Renal cortex interstitium (tissue), 11 donors: ENCODE data around the gene RRAS2. TPM values are rescaled to one million over a fixed set of nuclear protein-coding genes. Genes with fewer than 3 reads are reported as not detected.
"Not testable (repeated sequence)": the region's sequence is repeated elsewhere in the genome, so short reads cannot be mapped to it uniquely, and the experiment has no call there.

Experiments
- DNase-seq, 11 donors: peaks; one replicate each; pipeline ENCODE4 v3.0.0-alpha.2; 2013; ENCODE audit warnings: low read depth in 9 of 11, low spot score in 4 of 11; ENCODE audit errors: extremely low read depth in 1 of 11
- polyA plus RNA-seq, 3 donors: library from polyadenylated mRNA; unstranded; fragments of 120-200 nt; gene quantifications; one replicate each; pipeline ENCODE4 v1.2.1, GENCODE V29; 2013; ENCODE audit not compliant: insufficient read length in 3 of 3

The RRAS2 gene
- polyA plus RNA-seq, 3 donors: 46.5 to 57.6 (median 48.8) TPM

GRCh38 chr11:14288189-14288935, 70.6 kb downstream of the RRAS2 start:
- DNase-seq: no peak

DNA sequence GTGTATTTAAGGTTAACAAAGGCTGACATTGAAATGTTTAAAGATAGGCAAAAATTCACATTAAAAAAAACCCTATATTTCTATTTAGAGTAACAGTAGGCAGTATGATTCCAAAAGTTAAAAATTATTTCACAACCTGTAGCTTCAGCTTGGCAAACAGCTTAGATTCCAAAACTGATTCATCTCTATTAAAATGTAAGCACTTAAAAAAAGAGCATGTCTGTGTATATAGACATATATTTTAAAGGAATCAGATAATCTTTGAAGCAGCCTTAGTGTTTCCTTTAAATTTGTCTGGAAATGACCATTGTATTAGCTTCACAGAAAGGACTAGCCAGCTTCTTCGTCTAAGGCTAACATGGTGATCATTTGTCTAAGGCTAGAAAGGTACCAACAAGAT, 80.1 kb downstream of the RRAS2 start:
- not testable (repeated sequence) for DNase-seq

- no peak for DNase-seq
Observed at GRCh38 chr11:14275076-14275475, 83.9 kb downstream of the RRAS2 start.

GRCh38 chr11:14273895-14274294, 85.1 kb downstream of the RRAS2 start:
- no peak for DNase-seq

- no peak for DNase-seq
Observed at GRCh38 chr11:14270690-14271542, 88.1 kb downstream of the RRAS2 start.

DNA sequence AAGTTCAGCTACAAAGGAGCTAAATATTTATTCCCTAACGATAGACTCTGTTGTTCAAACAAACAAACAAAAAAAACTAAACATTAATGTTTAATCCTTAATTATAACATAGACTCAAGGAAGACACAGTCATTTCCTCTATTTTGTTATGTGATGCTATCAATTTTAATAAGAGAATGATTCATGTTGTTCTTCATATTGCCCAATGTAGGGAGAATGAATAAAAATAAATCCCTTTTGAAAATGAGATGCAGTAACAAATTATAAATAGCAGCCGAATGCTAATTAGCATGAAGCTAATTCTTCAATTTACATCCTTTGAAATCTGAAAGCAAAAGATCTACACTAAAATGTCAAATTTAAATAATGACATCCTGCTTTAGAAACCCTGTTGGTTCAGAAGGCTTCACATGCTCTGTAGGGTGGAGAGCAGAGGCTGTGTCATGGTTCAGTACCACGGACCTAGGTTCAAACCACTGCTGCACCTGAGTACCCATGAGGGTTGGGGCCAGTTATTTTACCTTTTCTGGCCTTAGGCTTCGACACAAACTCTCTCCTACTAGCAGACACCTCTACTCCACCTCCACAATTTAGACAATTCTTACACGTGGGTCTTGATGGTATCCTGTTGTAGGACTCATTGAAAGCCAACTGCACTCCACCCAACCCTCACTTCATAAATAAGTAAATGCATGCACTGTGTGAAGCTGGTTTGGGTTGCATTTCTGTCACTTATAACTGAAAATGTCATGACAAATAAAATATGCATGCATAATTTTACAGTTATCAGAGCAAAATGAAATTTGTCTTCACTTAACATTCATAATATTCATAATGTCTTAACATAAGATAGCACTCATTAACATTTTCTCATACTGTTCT, 89.0 kb downstream of the RRAS2 start:
- DNase-seq: no peak

DNA sequence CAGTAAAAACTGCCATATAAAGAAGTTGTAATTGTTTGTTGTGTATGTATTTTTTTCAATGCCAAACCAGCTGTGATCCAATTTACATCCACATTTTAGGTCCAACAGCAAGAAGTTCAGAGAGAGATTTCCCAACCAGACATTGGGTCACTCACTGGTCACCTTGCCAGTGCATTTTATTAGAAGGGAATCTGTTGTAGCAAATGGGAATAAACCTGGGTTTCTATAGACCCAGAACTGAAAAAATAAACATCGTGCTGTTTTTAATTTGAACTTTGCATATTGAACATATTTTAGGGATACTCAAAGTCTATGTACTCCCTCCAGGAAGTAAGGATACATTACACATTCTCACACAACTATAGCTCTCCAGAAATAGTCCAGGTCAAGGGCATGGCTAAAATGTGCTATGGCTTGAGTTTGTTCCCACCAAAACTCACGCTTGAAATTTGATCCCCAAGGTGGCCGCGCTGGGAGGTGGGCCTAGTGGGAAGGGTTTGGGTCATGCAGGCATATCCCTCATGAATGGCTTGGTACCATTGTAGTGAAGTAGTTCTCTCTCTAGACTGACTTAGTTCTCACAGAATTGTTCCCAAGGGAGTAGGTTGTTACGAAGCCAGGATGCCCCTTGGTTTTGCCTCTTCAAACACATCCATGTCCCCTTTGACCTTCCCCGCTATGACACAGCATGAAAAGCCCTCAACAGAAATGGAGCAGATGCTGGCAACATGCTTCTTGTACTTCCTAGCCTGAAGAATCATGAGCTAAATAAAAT, 90.9 kb downstream of the RRAS2 start:
- no peak for DNase-seq

DNA sequence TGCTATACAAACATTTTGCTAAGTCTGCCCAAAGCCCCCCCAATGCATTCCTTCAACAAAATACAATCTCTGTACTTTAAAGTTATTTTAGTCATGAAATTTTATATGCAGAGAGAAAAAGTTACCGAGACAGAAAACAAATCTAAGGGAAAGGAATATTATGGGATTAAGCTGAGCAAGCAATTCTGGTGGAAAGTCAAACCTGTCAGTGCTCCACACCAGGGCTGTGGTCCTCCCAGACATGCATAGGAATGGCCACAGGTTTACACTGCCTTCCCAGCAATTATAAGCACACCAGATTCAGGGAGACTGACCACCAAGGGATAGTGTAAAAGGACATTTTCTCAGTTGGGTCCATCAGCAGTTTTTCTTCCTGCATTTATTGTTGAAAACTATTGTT, 92.4 kb downstream of the RRAS2 start:
- no peak for DNase-seq

GRCh38 chr11:14264966-14265365, 94.0 kb downstream of the RRAS2 start:
- DNase-seq: no peak

DNA sequence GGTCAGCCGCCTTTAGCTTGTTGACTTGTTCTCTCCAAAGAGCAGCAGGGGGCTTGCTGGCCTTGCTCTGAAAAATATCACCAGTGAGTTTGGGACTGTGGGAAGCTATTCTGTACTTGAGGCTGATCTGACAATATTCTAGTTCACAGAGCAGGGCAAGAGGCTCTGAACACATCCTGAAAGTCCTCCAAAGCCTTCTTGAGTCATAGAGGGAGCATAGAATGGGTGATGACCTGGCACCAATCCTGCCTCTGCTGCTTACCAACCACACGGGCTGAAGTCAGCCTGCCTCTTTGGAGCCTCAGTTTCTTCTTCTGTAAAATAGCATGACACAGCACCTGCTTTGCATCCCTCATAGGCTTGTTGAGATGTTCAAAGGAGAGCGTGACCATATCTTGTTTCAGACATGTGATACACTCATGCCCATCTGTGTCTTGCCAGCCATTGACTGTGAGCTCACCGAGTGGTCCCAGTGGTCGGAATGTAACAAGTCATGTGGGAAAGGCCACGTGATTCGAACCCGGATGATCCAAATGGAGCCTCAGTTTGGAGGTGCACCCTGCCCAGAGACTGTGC, 96.6 kb downstream of the RRAS2 start:
- no peak for DNase-seq

GRCh38 chr11:14261066-14261465, 97.9 kb downstream of the RRAS2 start:
- no peak for DNase-seq

GRCh38 chr11:14259878-14260277, 99.1 kb downstream of the RRAS2 start:
- no peak for DNase-seq

- DNase-seq: no peak
Observed at GRCh38 chr11:14259186-14259784, 99.7 kb downstream of the RRAS2 start.

- DNase-seq: no peak
Observed at GRCh38 chr11:14258221-14258935, 100.6 kb downstream of the RRAS2 start.

GRCh38 chr11:14255238-14255534, 103.8 kb downstream of the RRAS2 start:
- DNase-seq: no peak

DNA sequence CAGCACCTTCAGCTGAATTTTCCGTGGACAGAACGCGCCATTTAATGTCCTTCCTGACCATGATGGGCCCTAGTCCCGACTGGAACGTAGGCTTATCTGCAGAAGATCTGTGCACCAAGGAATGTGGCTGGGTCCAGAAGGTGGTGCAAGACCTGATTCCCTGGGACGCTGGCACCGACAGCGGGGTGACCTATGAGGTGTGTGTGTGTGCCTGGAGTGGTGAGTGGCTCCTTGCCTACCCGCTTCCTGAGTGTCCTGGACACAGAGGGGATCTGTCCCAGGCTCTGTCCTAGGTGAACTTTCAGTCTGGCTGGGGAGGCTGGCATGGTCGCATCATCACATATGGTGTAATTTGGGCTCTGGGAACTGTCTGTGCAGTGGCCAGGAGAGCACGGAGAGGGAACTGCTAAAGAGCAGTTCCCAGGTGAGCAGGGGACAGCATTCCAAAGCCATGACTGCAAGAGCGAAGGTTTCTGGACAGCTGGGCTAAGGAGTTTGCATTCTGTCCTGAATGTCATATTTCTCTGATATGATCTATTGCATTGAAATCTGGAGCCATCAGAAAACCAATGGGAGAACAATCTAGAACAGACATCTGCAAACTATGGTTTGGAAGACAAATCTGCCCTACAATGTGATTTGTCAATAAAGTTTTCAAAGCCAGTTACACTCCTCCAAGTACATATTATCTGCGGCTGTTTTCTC, 104.3 kb downstream of the RRAS2 start:
- no peak for DNase-seq

DNA sequence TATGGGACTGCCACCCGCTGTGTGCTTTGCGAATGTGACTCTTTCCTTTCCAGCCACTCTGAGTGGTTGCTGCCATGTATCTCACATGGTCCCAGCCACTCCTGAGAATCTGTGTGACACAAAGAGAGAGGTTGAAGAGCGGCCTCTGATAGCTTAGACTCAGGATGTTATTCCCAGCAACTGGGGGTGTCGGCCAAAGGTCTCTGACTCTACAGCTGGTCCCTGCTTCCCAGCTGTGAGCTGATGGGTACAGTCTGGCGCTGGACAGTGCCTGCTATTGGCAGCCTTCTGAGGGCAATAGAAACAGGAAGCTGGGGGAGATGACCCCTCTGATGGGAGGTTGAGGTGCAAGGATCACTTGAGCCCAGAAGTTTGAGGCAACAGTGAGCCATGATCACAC, 105.1 kb downstream of the RRAS2 start:
- DNase-seq: no peak
